Kidney epithelial cell (primary cell): ENCODE measurements around the gene TRAPPC1. TPM values are rescaled to one million over a fixed set of nuclear protein-coding genes. Genes with fewer than 3 reads are reported as not detected.
A peak's percentile ranks its signal among the peaks of the same experiment; 100 is the strongest.

Source experiments
- DNase-seq: peaks from one replicate; pipeline ENCODE4 v3.0.0-alpha.2; 2010; ENCODE audit warnings: low read depth
- H3K27me3 ChIP-seq: 2 replicates; pipeline ENCODE4 v1.6.0; 2011; ENCODE audit warnings: low read length; ENCODE audit not compliant: control insufficient read depth, insufficient read depth
- H3K36me3 ChIP-seq: 2 replicates; pipeline ENCODE4 v1.5.1; 2011; ENCODE audit warnings: low read length; ENCODE audit not compliant: control insufficient read depth, insufficient read depth
- H3K4me3 ChIP-seq: 2 replicates; pipeline ENCODE4 v1.5.1; 2011; ENCODE audit warnings: low read depth, mild to moderate bottlenecking, control low read depth, low read length
- total RNA-seq: library from RNA; depleted of rRNA; stranded (reverse); fragments of >200 nt; gene quantifications from 2 replicates; pipeline ENCODE4 v1.2.3, GENCODE V29; 2015
- TF ChIP-seq, protein P1 (sequence below): IDR thresholded peaks from 2 replicates; pipeline ENCODE4 v1.5.1; 2011; ENCODE audit warnings: mild to moderate bottlenecking, moderate library complexity, low read length, control low read depth, inconsistent platforms; ENCODE audit not compliant: insufficient read depth, poor library complexity, severe bottlenecking

TRAPPC1 gene
- total RNA-seq, 1 donor from 2014 or later, result 51.6 TPM

DNA sequence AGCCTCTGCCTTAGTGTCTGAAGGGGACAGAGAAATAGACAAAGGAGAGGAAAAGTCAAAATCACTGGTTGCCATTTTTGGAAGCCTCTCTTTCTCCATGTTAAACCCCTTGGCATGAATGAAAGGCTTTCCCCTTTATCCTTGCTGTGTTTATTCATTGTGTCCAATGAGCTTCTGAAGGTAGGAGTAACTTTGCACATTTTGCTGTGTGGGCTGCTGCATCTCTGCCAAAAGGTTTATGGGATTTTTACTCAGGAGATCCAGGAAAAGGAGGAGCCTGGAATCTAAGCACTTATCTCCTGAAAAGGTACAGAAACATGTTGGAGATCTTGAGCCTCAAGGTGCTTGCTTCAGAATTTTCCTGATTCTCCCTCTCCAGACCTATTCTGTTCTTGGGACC, 4.1 kb upstream of the TRAPPC1 start:
- H3K27me3 ChIP-seq, result no peaks in the 10 kb centered on the region
- TF ChIP-seq, protein P1, sequence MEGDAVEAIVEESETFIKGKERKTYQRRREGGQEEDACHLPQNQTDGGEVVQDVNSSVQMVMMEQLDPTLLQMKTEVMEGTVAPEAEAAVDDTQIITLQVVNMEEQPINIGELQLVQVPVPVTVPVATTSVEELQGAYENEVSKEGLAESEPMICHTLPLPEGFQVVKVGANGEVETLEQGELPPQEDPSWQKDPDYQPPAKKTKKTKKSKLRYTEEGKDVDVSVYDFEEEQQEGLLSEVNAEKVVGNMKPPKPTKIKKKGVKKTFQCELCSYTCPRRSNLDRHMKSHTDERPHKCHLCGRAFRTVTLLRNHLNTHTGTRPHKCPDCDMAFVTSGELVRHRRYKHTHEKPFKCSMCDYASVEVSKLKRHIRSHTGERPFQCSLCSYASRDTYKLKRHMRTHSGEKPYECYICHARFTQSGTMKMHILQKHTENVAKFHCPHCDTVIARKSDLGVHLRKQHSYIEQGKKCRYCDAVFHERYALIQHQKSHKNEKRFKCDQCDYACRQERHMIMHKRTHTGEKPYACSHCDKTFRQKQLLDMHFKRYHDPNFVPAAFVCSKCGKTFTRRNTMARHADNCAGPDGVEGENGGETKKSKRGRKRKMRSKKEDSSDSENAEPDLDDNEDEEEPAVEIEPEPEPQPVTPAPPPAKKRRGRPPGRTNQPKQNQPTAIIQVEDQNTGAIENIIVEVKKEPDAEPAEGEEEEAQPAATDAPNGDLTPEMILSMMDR, result no peak
- H3K36me3 ChIP-seq, result peaks cover 1% of the 10 kb centered on the region
- H3K4me3 ChIP-seq, result no peak overlapping the region
- DNase-seq, result no peak

DNA sequence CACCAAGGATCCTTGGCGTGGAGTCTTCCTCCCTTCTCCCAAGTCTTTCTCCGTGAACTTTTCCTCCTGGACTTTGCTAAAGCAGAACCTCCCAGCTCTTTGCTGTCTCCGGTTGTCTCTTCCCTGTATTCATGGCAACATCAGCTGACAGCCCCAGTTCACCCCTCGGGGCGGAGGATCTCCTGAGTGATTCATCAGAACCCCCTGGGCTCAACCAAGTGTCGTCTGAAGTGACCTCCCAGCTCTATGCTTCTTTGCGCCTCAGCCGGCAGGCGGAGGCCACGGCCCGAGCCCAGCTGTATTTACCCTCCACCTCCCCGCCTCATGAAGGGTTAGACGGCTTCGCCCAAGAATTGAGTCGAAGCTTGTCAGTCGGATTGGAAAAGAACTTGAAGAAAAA, 1.2 kb upstream of the TRAPPC1 start:
- TF ChIP-seq, protein P1, result peak; percentile 19
- no peaks in the 10 kb centered on the region for H3K36me3 ChIP-seq
- peak overlapping the region; percentile 62 for H3K4me3 ChIP-seq
- DNase-seq, result no peak
- H3K27me3 ChIP-seq, result no peaks in the 10 kb centered on the region

DNA sequence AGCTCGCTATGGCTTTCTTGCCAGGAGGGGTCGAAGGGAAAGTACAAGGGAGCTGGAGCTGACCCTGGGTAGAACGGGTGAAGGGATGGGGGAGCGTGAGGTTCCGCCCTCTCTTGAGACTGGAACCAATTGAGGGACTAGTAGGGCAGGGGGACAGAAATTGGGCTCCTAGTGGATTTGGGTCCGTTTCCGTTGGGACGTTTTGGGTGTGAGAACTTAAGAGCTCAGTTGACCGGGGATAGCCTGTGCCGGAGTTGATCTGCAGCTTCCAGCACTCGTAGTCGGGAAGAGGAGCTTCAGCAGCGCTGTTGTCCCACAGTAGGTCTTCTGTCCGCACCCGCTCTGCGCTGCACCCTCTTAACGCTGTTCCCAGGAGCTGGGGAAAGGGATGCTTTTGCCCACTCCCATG, 741 bp upstream of the TRAPPC1 start:
- no peaks in the 10 kb centered on the region for H3K27me3 ChIP-seq
- H3K4me3 ChIP-seq, result peak overlapping the region; percentile 62
- no peak for DNase-seq
- TF ChIP-seq, protein P1, result no peak
- no peaks in the 10 kb centered on the region for H3K36me3 ChIP-seq

DNA sequence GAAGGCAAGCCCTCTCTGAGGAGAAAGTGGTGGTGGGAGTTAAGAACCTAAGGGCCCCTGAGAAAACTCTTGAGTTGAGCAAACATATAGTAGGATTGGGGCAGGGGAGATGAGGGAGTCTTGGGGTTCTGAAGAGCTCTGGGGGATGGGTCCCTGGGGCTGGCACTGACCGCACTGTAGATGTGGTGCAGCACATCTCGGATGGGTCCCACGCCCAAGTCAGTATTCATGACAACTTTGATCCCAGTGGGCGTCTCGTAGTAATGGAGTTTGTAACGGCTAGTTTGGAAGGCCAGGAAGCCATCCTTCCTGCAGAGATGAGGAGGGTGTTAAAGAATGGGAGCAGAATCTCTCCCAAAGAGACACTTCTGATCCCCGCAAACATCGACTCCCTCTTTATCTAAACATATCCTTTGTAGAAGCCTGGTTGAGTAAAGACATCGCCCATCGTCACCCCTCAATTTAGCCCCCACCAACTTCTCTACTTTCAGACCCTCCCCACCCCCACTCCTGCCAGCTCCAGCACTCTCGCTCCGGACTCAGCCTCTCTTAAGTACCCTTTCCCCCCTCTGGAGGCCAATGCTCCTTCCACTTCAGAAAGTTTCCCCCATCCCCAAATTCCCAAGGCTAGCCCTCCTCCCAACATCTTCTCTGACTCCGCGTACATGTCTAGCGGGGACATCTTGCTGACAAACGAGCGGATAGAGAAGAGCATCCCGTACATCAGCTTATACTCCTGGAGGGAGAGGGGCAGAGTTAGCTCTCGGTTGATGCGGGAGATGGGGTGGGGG, 710 bp downstream of the TRAPPC1 start:
- TF ChIP-seq, protein P1, result no peak
- Histone ChIP-seq H3K27me3 (no peaks in the 10 kb centered on the region), H3K4me3 (peak overlapping the region; percentile 62), H3K36me3 (no peaks in the 10 kb centered on the region)
- DNase-seq, result no peak

DNA sequence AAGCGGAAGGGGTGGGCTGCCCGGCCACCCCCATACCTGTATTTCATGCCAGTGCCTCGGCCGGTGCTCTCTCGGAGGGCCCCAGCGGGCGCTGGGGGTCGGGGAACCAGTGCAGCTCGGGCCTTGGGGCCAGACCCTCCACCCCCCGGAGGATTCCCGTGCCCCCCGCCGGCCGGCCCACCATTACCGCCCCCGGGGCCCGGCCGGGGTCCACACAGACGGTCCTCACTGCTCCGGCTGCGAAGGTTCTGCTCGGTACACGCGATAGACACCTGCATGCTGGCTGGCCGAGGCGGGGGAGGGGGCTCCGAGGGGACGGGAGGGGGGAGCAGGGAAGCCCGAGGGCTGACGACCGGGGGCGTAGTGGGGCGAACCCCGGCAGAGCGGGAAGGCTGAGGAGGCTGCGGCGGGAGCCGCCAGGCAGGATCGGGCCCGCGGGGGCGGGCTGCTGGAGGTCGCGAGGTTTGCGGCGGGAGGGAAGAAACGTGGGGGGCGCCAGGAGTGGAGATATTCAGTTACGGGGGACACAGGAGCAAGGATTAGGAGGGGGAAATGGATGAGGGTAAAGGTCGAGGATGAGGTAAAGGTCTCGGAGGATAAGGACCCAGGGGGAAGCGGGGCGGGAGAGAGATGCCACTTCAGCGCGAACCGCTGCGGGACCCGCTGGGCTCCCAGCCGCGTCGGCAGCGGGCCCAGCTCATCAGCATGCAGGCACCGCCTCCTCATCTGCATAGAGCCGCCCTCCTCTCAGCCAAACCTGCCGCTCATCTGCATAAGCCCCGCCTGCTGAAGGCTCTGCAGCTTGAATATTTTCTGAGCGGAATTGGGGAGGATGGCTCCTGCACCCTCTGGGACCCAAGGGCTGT, 2.4 kb downstream of the TRAPPC1 start, which contains the start of gene KCNAB3:
KCNAB3 (minus strand) TSS at position 699 of the 866 bp plus-strand sequence; CDS start at position 278, 421 bp downstream.
- no peak for DNase-seq
- TF ChIP-seq, protein P1, result no peak
- Histone ChIP-seq H3K4me3 (peak within 1 kb of the TSS; percentile 40), H3K27me3 (no peaks in the 10 kb centered on the region), H3K36me3 (no peaks in the 10 kb centered on the region)
